ENCODE results near the gene ATP5IF1.

ATP5IF1 gene

GRCh38 chr1:28235755-28236655, at the start of gene ATP5IF1:
Gene ATP5IF1 (plus strand): TSS chr1:28236124. CDS start chr1:28236184, 60 bp downstream.
- H3K4me1 Mint-ChIP-seq = peaks cover 21% of the 10 kb centered on the region
- no peak within 1 kb of the TSS for H3K27ac Mint-ChIP-seq
- no peak within 1 kb of the TSS for H3K4me3 Mint-ChIP-seq
- peak; percentile 97 for DNase-seq
- H3K27me3 Mint-ChIP-seq = no peaks in the 10 kb centered on the region
- H3K9me3 Mint-ChIP-seq = no peaks in the 10 kb centered on the region
- peaks cover 12% of the 10 kb centered on the region for H3K36me3 Mint-ChIP-seq
- CTCF ChIA-PET = interaction anchor here (1.0 to 1.5 kb wide), 3 partner anchors 10 to 62 kb away, joined by 3 to 5 read pairs (median 3); no protein-coding TSS in a partner anchor

DNA sequence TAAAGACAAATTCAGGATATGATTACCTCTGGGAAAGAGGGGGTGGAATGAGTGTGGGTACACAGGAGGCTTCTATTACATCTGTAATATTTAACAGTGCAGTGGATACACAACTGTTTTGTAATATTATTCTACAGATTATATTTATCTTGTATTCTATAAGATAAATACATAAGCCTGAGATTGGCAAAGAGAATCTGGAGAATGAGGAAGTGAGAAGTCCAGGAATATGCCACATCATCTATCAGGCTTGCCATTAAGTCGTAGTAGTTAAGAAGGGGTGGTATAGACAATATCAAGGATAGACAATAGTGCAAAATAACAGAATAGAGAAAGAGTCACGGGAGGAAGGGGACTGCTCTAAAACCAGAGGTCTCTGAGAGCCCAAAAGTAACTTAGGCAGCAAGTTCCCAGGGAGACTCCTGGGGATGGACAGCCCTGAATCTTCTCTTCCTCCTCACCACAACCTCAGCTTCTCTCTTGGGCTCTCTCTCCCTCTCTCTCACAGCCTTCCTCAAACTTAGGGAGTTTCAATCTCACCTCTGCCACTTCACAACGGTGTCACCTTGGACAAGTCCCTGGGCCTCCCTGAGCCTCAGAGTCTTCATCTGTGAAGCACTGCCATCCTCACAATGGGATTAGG, 45.5 kb upstream of the ATP5IF1 start:
- no peaks in the 10 kb centered on the region for H3K4me1 Mint-ChIP-seq
- H3K27me3 Mint-ChIP-seq = peaks cover 29% of the 10 kb centered on the region
- no peak overlapping the region for H3K4me3 Mint-ChIP-seq
- DNase-seq = no peak
- H3K27ac Mint-ChIP-seq = no peak overlapping the region
- no peaks in the 10 kb centered on the region for H3K9me3 Mint-ChIP-seq
- CTCF ChIA-PET = no interaction called here
- H3K36me3 Mint-ChIP-seq = no peaks in the 10 kb centered on the region

DNA sequence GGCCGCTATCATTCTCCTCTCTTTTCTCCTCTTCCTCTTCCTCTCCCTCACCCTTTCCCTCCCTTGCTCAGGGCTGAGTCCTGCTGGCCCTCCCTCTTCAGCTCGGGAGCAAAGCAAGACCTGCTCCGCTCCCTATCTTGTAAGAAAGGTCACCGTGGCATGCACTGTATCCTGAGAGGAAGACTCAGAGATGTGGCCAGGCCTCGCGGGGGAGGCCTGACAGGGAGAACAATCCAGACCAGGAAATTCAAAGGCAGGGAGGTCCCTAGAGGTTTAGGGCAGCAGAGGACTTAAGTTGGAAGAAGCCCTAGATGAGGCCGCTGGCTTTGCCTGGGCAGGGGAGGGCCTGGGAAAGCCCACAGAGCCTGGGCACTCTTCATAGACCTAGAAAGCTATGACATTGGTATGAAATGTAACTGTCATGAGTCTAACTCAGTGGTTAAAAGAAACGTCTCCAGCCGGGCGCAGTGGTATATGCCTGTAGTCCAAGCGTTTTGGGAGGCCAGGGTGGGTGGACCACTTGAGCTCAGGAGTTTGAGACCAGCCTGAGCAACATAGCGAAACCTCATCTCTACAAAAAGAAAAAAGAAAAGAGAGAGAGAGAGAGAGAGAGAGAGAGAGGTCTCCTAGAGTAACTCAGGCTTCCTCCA, 44.8 kb upstream of the ATP5IF1 start:
- no peaks in the 10 kb centered on the region for H3K36me3 Mint-ChIP-seq
- CTCF ChIA-PET = no interaction called here
- no peak overlapping the region for H3K4me3 Mint-ChIP-seq

DNA sequence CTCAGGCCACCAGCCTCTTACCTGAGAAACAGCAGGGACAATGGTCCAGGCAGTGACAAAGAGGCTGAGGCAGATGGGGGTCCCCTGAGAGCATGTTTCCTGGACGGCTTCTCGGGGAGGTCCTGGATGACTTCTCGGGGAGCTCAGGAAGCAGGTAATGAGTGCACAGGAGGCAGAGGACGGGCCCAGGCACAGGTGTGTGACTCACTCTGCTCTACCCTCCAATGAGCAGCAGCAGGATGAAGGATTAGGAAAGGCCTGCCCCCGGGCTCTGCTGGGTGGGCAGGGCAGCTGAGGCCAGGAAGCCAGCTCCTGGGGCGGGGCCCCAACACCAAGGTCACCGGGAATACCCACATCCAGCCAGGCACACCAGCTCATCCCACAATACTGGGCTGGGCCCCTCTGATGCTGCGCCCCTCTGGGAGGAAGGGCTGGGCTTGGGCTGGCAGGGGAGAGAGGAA, 42.2 kb upstream of the ATP5IF1 start:
- peaks cover 3% of the 10 kb centered on the region for H3K9me3 Mint-ChIP-seq
- H3K36me3 Mint-ChIP-seq = peaks cover 18% of the 10 kb centered on the region
- H3K4me1 Mint-ChIP-seq = peaks cover 23% of the 10 kb centered on the region
- no peak for DNase-seq
- CTCF ChIA-PET = no interaction called here
- H3K4me3 Mint-ChIP-seq = no peak overlapping the region
- peaks cover 9% of the 10 kb centered on the region for H3K27me3 Mint-ChIP-seq
- no peak overlapping the region for H3K27ac Mint-ChIP-seq

More for the DNA sequence above, 44.8 kb upstream of the ATP5IF1 start:
- Mint-ChIP-seq H3K4me1 (no peaks in the 10 kb centered on the region), H3K9me3 (no peaks in the 10 kb centered on the region), H3K27me3 (peaks cover 25% of the 10 kb centered on the region), H3K27ac (peak overlapping the region; percentile 60)
- DNase-seq = no peak

GRCh38 chr1:28194326-28195035, 41.4 kb upstream of the ATP5IF1 start:
- peaks cover 9% of the 10 kb centered on the region for H3K9me3 Mint-ChIP-seq
- CTCF ChIA-PET = interaction anchor here (0.7 kb wide), 1 partner anchor 217 kb away, joined by 3 read pairs; no protein-coding TSS in a partner anchor
- no peak overlapping the region for H3K27ac Mint-ChIP-seq
- H3K4me3 Mint-ChIP-seq = no peak overlapping the region
- DNase-seq = no peak
- H3K36me3 Mint-ChIP-seq = peaks cover 26% of the 10 kb centered on the region
- peaks cover 31% of the 10 kb centered on the region for H3K4me1 Mint-ChIP-seq
- H3K27me3 Mint-ChIP-seq = peaks cover 9% of the 10 kb centered on the region

DNA sequence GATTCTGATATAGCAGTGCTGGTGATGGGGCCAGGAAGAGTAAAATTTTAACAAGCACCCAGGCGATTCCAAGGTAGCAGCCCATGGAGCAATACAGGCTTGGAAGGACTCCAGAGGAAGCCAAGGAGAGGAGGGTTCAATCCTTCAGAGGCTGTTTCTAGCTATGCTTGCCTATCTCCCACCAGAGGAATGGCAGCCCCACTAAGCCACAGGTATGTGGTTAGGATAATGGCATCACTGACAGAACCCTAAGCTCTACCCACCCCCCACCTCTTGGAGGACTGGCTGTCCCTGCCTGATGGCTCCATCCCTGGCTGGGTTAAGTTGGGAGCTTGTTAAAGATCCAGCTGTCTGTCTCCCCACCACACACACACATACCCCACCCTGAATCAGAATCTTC, 40.1 kb upstream of the ATP5IF1 start:
- no peak for DNase-seq
- H3K4me1 Mint-ChIP-seq = peaks cover 43% of the 10 kb centered on the region
- no peak overlapping the region for H3K4me3 Mint-ChIP-seq
- H3K27me3 Mint-ChIP-seq = peaks cover 8% of the 10 kb centered on the region
- CTCF ChIA-PET = interaction anchor here (0.7 to 2.1 kb wide), 3 partner anchors 13 to 255 kb away, joined by 3 to 14 read pairs (median 4); no protein-coding TSS in a partner anchor
- no peak overlapping the region for H3K27ac Mint-ChIP-seq
- peaks cover 10% of the 10 kb centered on the region for H3K9me3 Mint-ChIP-seq
- peaks cover 36% of the 10 kb centered on the region for H3K36me3 Mint-ChIP-seq

- Mint-ChIP-seq H3K36me3 (peaks cover 42% of the 10 kb centered on the region), H3K4me3 (no peak overlapping the region), H3K27me3 (peaks cover 2% of the 10 kb centered on the region), H3K4me1 (peaks cover 48% of the 10 kb centered on the region), H3K27ac (no peak overlapping the region), H3K9me3 (peaks cover 10% of the 10 kb centered on the region)
- DNase-seq = no peak
- CTCF ChIA-PET = interaction anchor here (0.7 to 2.1 kb wide), 4 partner anchors 12 to 256 kb away, joined by 3 to 14 read pairs (median 4); no protein-coding TSS in a partner anchor
Observed at GRCh38 chr1:28196330-28196729, 39.6 kb upstream of the ATP5IF1 start.

GRCh38 chr1:28197682-28198415, 38.1 kb upstream of the ATP5IF1 start:
- Mint-ChIP-seq H3K27ac (peak overlapping the region; percentile 17), H3K4me3 (peak overlapping the region; percentile 43), H3K36me3 (peaks cover 46% of the 10 kb centered on the region), H3K27me3 (no peaks in the 10 kb centered on the region), H3K9me3 (peaks cover 10% of the 10 kb centered on the region), H3K4me1 (peaks cover 52% of the 10 kb centered on the region)
- no peak for DNase-seq
- CTCF ChIA-PET = interaction anchor here (0.6 to 1.2 kb wide), 2 partner anchors 10 to 25 kb away, joined by 3 to 4 read pairs; no protein-coding TSS in a partner anchor

GRCh38 chr1:28199328-28200233, 36.3 kb upstream of the ATP5IF1 start:
- Mint-ChIP-seq H3K4me3 (peak overlapping the region; percentile 61), H3K36me3 (peaks cover 62% of the 10 kb centered on the region), H3K9me3 (peaks cover 10% of the 10 kb centered on the region), H3K27me3 (no peaks in the 10 kb centered on the region), H3K27ac (peak overlapping the region; percentile 95), H3K4me1 (peaks cover 55% of the 10 kb centered on the region)
- DNase-seq = peak; percentile 87
- CTCF ChIA-PET = interaction anchor here (1.3 to 1.6 kb wide), 2 partner anchors 9 to 108 kb away, joined by 7 to 10 read pairs; no protein-coding TSS in a partner anchor

DNA sequence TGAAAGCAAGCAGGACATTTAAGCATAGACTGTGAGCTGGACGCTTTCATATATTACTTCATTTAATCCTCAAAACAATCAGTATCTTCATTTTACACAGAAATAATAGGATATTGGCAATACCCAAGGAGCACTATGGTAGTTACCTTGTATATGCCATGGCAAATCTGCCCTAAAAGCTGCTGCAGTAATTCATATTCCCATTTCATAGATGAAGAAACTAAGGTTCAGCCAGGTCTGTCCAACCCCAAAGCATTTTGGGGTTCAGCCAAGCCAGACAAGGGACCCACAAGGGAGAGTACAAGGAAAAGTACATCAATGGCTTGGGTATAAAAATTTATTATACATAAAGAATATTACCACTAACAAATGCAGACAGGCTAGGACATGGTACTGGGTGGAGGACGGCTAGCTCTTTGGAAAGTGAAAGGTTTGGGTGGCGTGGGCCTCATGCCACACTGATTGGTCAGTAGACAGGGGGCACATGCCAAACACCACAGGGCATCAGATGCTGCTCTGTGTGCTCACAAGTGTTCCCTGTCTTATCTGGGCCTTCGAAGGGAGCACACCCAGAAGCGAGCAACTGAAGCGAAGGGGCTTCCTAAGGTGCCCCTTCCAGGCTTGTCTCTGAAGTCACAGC, 35.6 kb upstream of the ATP5IF1 start:
- H3K36me3 Mint-ChIP-seq = peaks cover 70% of the 10 kb centered on the region
- DNase-seq = no peak
- H3K27ac Mint-ChIP-seq = peak overlapping the region; percentile 95
- no peaks in the 10 kb centered on the region for H3K27me3 Mint-ChIP-seq
- CTCF ChIA-PET = interaction anchor here (1.3 to 1.6 kb wide), 2 partner anchors 8 to 109 kb away, joined by 7 to 10 read pairs; no protein-coding TSS in a partner anchor
- peaks cover 10% of the 10 kb centered on the region for H3K9me3 Mint-ChIP-seq
- peak overlapping the region; percentile 11 for H3K4me3 Mint-ChIP-seq
- H3K4me1 Mint-ChIP-seq = peaks cover 55% of the 10 kb centered on the region

DNA sequence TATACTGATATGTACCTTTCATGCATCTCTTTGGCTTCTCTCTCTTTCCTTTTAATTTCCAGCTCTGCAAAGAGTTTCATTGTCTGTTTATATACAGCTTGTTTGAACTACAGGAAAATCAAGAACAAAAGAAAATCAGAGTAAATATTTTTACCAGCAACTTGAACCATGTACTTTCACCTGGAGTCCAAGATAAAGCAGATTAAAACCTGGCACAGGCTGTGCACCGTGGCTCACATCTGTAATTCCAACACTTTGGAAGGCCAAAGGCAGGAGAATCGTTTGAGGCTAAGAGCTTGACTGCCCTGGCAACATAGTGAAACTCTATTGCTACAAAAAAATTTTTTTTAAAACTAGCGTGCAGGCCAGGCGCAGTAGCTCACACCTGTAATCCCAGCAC, 30.7 kb upstream of the ATP5IF1 start:
- no peak overlapping the region for H3K4me3 Mint-ChIP-seq
- no peaks in the 10 kb centered on the region for H3K27me3 Mint-ChIP-seq
- H3K9me3 Mint-ChIP-seq = no peaks in the 10 kb centered on the region
- no peak for DNase-seq
- H3K36me3 Mint-ChIP-seq = peaks cover 61% of the 10 kb centered on the region
- no peak overlapping the region for H3K27ac Mint-ChIP-seq
- CTCF ChIA-PET = interaction anchor here (0.7 to 9.8 kb wide), 2 partner anchors 115 to 231 kb away, joined by 3 to 184 read pairs; partner anchors contain the start of gene EYA3
- H3K4me1 Mint-ChIP-seq = peaks cover 26% of the 10 kb centered on the region

All from activated naive CD4-positive, alpha-beta T cell treated with anti-CD3 and anti-CD28 coated beads, Interleukin-2, amount 10 ng/mL, durations not matched to agents 7 days and 5 days (primary cell).